ENCODE results near the gene NCAM1. TPM values are rescaled to one million over a fixed set of nuclear protein-coding genes. Genes with fewer than 3 reads are reported as not detected.

The NCAM1 gene
- total RNA-seq, 4 donors from 2014 or later = 56.3 to 193 (median 70.2) TPM

- Histone ChIP-seq H3K27ac (no peak overlapping the region), H3K4me3 (no peak overlapping the region), H3K36me3 (no peaks in the 10 kb centered on the region), H3K27me3 (no peaks in the 10 kb centered on the region), H3K4me1 (peaks cover 0 to 9% (median 0%) of the 10 kb centered on the region in 3 donors), H3K9me3 (no peaks in the 10 kb centered on the region)
- no peak for ATAC-seq
- TF ChIP-seq POLR2AphosphoS5 (IDR thresholded peaks at IDR 0.05) = no peak
- TF ChIP-seq POLR2A (IDR thresholded peaks at IDR 0.05) = no peak
- WGBS, 2 donors (ENCODE audit: low coverage in 1 of 2) = 70 to 75% methylated on average over 14 to 15 of the region's 15 CpGs
Measured at GRCh38 chr11:113137713-113138529, 176.7 kb downstream of the NCAM1 start.

GRCh38 chr11:113138731-113139130, 177.5 kb downstream of the NCAM1 start:
- H3K4me1 ChIP-seq = peaks cover 0 to under 1% (median 0%) of the 10 kb centered on the region in 3 donors
- H3K9me3 ChIP-seq = no peaks in the 10 kb centered on the region
- ATAC-seq = no peak
- H3K27me3 ChIP-seq = no peaks in the 10 kb centered on the region
- TF ChIP-seq POLR2AphosphoS5 (IDR thresholded peaks at IDR 0.05) (no peak), POLR2A (IDR thresholded peaks at IDR 0.05) (no peak), EP300 (IDR thresholded peaks at IDR 0.05) (no peak)
- TF ChIP-seq, protein P1, sequence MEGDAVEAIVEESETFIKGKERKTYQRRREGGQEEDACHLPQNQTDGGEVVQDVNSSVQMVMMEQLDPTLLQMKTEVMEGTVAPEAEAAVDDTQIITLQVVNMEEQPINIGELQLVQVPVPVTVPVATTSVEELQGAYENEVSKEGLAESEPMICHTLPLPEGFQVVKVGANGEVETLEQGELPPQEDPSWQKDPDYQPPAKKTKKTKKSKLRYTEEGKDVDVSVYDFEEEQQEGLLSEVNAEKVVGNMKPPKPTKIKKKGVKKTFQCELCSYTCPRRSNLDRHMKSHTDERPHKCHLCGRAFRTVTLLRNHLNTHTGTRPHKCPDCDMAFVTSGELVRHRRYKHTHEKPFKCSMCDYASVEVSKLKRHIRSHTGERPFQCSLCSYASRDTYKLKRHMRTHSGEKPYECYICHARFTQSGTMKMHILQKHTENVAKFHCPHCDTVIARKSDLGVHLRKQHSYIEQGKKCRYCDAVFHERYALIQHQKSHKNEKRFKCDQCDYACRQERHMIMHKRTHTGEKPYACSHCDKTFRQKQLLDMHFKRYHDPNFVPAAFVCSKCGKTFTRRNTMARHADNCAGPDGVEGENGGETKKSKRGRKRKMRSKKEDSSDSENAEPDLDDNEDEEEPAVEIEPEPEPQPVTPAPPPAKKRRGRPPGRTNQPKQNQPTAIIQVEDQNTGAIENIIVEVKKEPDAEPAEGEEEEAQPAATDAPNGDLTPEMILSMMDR (IDR thresholded peaks at IDR 0.05) = no peak
- no peaks in the 10 kb centered on the region for H3K36me3 ChIP-seq
- no peak overlapping the region for H3K27ac ChIP-seq
- 85 to 95% methylated on average over 3 to 4 of the region's 4 CpGs for WGBS, 2 donors (ENCODE audit: low coverage in 1 of 2)
- no peak overlapping the region for H3K4me3 ChIP-seq

DNA sequence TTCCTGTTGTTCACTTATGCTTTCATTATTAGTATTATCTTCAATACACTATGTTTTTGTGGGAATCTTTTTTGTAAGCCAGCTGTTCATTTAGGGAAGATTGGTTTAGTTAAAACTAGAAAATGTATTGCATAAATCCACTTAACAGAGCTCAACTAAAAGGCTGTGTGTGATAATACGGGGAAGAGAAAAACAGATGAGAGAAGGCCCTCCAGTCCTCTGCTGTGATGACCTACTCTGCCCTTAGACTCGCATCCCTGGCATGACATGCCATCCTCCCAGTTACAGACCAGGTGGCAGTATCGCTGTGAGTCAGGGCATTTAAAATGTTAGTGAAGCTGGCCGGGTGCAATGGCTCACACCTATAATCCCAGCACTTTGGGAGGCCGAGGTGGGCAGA, 179.8 kb downstream of the NCAM1 start:
- Histone ChIP-seq H3K27ac (no peak overlapping the region), H3K4me3 (no peak overlapping the region), H3K27me3 (no peaks in the 10 kb centered on the region), H3K4me1 (no peaks in the 10 kb centered on the region), H3K36me3 (no peaks in the 10 kb centered on the region), H3K9me3 (no peaks in the 10 kb centered on the region)
- TF ChIP-seq POLR2A (IDR thresholded peaks at IDR 0.05) = no peak
- TF ChIP-seq, protein P1 (IDR thresholded peaks at IDR 0.05) = no peak
- TF ChIP-seq EP300 (IDR thresholded peaks at IDR 0.05) = no peak
- TF ChIP-seq POLR2AphosphoS5 (IDR thresholded peaks at IDR 0.05) = no peak
- 82 to 91% methylated on average over 4 of the region's 5 CpGs for WGBS, 2 donors (ENCODE audit: low coverage in 1 of 2)
- no peak for ATAC-seq

- Histone ChIP-seq H3K27me3 (no peaks in the 10 kb centered on the region), H3K4me1 (no peaks in the 10 kb centered on the region), H3K9me3 (no peaks in the 10 kb centered on the region), H3K4me3 (no peak overlapping the region), H3K27ac (no peak overlapping the region), H3K36me3 (no peaks in the 10 kb centered on the region)
- 58 to 93% methylated on average over 6 of the region's 6 CpGs for WGBS, 2 donors (ENCODE audit: low coverage in 1 of 2)
- TF ChIP-seq POLR2AphosphoS5 (IDR thresholded peaks at IDR 0.05) = no peak
- TF ChIP-seq, protein P1 (IDR thresholded peaks at IDR 0.05) = no peak
- TF ChIP-seq EP300 (IDR thresholded peaks at IDR 0.05) = no peak
- no peak for ATAC-seq
Measured at GRCh38 chr11:113142508-113142907, 181.3 kb downstream of the NCAM1 start.

DNA sequence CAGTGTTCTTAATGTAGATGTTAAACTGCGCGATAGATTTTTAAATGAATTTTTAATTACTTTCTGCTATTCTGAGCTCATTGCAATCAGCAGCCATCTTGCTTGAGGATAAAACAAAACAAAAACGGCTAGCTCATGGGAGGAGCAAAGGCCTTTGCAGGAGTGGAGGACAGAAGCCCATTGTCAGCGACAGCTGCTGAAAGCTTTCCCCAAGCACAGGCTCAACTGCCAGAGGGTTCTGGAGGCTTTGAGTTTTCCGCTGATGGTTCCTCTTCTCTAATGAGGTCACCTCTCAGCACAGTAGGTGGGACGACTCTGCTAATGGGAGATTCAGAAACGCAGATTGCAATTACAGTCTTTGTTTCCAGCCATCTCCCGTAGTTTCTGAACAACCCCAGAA, 186.0 kb downstream of the NCAM1 start:
- no peaks in the 10 kb centered on the region for H3K27me3 ChIP-seq
- TF ChIP-seq POLR2AphosphoS5 (IDR thresholded peaks at IDR 0.05) = no peak
- TF ChIP-seq, protein P1 (IDR thresholded peaks at IDR 0.05) = no peak
- no peak for TF ChIP-seq POLR2A (IDR thresholded peaks at IDR 0.05)
- no peak for TF ChIP-seq EP300 (IDR thresholded peaks at IDR 0.05)
- H3K9me3 ChIP-seq = no peaks in the 10 kb centered on the region
- 60 to 71% methylated on average over 1 to 7 of the region's 8 CpGs for WGBS, 2 donors (ENCODE audit: low coverage in 1 of 2)
- H3K36me3 ChIP-seq = no peaks in the 10 kb centered on the region
- ATAC-seq = no peak
- H3K4me3 ChIP-seq = no peak overlapping the region
- no peak overlapping the region for H3K27ac ChIP-seq
- H3K4me1 ChIP-seq = no peaks in the 10 kb centered on the region
